ENCODE measurements around the gene SUSD2.

DNA sequence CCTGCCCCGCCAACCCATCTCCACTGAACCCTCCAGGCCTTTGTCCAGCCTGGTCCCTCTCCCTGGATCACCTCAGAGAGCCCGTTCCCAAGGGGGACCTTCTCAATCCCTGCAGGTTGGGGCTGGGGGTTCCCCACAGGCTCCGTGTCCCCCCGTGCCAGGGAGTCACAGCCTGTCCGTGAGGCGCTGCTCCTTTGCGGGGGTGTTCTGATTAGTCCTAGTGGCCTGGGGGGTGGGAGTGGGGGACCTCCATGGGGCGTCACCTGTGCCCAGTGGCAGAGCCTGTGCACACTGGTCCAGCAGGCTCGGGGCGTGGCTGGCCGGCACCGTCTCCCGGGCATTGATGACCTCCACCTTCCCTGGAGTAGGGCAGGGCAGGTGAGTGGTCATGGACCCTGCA lies 51.9 kb downstream of the SUSD2 start:
- TF ChIP-seq CTCF (IDR thresholded peaks at IDR 0.05; ENCODE audit: low read length), result no peak
- TF ChIP-seq EZH2 (IDR thresholded peaks at IDR 0.05; ENCODE audit: borderline replicate concordance, low read length), result no peak
